Keratinocyte (primary cell): ENCODE results near the gene LRRC7. TPM values are rescaled to one million over a fixed set of nuclear protein-coding genes. Genes with fewer than 3 reads are reported as not detected.

Experiments used
- DNase-seq: peaks from one replicate; pipeline ENCODE4 v3.0.0-alpha.2; 2011; ENCODE audit warnings: low read depth, missing footprints, low spot score
- FAIRE-seq: peaks from 2 replicates; lab custom pipeline; 2011; peaks lifted over from hg19 to GRCh38; lab: Jason Lieb, UNC
- H2AFZ ChIP-seq: 2 replicates; pipeline ENCODE4 v1.6.0; 2012; ENCODE audit warnings: low read length, control low read depth, inconsistent platforms; ENCODE audit not compliant: control insufficient read depth
- H3K27ac ChIP-seq: 2 replicates; pipeline ENCODE4 v1.5.1; 2011; ENCODE audit warnings: low read length; ENCODE audit not compliant: control insufficient read depth, insufficient read depth
- H3K27me3 ChIP-seq: 3 replicates; pipeline ENCODE4 v1.6.0; 2011; ENCODE audit warnings: low read length; ENCODE audit not compliant: control insufficient read depth, insufficient read depth; ENCODE audit errors: extremely low read depth
- H3K36me3 ChIP-seq, 2 experiments: 2 replicates in 1 of 2; 3 replicates in 1 of 2; pipeline ENCODE4 v1.5.1; 2011; ENCODE audit warnings: low read length in 2 of 2, mild to moderate bottlenecking in 1 of 2; ENCODE audit not compliant: control insufficient read depth in 2 of 2, insufficient read depth in 2 of 2; ENCODE audit errors: extremely low read depth in 1 of 2
- H3K4me1 ChIP-seq: 3 replicates; pipeline ENCODE4 v1.5.1; 2011; ENCODE audit warnings: low read length; ENCODE audit not compliant: control insufficient read depth, insufficient read depth; ENCODE audit errors: extremely low read depth
- H3K4me2 ChIP-seq: 3 replicates; pipeline ENCODE4 v1.6.0; 2011; ENCODE audit warnings: low read depth, low read length; ENCODE audit not compliant: control insufficient read depth, insufficient read depth; ENCODE audit errors: extremely low read depth
- H3K4me3 ChIP-seq, 3 experiments: fragments of 200-600 bp in 1 of 3; sonication (generic) in 1 of 3; 2 replicates in 2 of 3; 3 replicates in 1 of 3; pipeline ENCODE4 v1.5.1; 2011 to 2016; ENCODE audit warnings: low read length in 3 of 3, mild to moderate bottlenecking in 3 of 3, control low read depth in 2 of 3, inconsistent platforms in 1 of 3, low read depth in 1 of 3, mixed read lengths in 1 of 3, mixed run types in 1 of 3, moderate library complexity in 1 of 3; ENCODE audit not compliant: control insufficient read depth in 2 of 3, insufficient read depth in 2 of 3; ENCODE audit errors: extremely low read depth in 1 of 3
- H3K79me2 ChIP-seq: 2 replicates; pipeline ENCODE4 v1.6.0; 2012; ENCODE audit warnings: low read length; ENCODE audit not compliant: control insufficient read depth, insufficient read depth
- H3K9ac ChIP-seq: 3 replicates; pipeline ENCODE4 v1.6.0; 2011; ENCODE audit warnings: low read length; ENCODE audit not compliant: control insufficient read depth, insufficient read depth; ENCODE audit errors: extremely low read depth
- H3K9me1 ChIP-seq: 3 replicates; pipeline ENCODE4 v1.6.0; 2011; ENCODE audit warnings: low read length; ENCODE audit not compliant: control insufficient read depth, insufficient read depth; ENCODE audit errors: extremely low read depth
- H3K9me3 ChIP-seq: 2 replicates; pipeline ENCODE4 v1.5.1; 2012; ENCODE audit warnings: low read depth, low read length; ENCODE audit not compliant: control insufficient read depth
- H4K20me1 ChIP-seq: 3 replicates; pipeline ENCODE4 v1.6.0; 2011; ENCODE audit warnings: low read length; ENCODE audit not compliant: control insufficient read depth, insufficient read depth; ENCODE audit errors: extremely low read depth
- CTCF ChIP-seq, 3 experiments: IDR thresholded peaks in 1 of 3; conservative IDR thresholded peaks in 1 of 3; optimal IDR thresholded peaks in 1 of 3; 2 replicates in 2 of 3; 3 replicates in 1 of 3; pipeline versions ENCODE3 to v1.5.1; 2011; ENCODE audit warnings: low read length in 3 of 3, mild to moderate bottlenecking in 3 of 3, moderate library complexity in 2 of 3, control low read depth in 1 of 3, inconsistent platforms in 1 of 3; ENCODE audit not compliant: insufficient read depth in 2 of 3; ENCODE audit errors: extremely low read depth in 1 of 3
- EZH2 ChIP-seq: IDR thresholded peaks from one replicate; pipeline ENCODE4 v1.6.1; 2012; ENCODE audit warnings: inconsistent platforms, mild to moderate bottlenecking, low read length, moderate library complexity
- dilution Hi-C: fragments of 300-500 bp; cut with MboI; formaldehyde crosslinking; loops from one replicate; pipeline ENCODE4 v1.7.0; 2020; ENCODE audit warnings: low sequenced_read_pairs; ENCODE audit not compliant: extremely low pct_ligation_motif_present
- polyA plus RNA-seq, 5 experiments: library from polyadenylated mRNA; depleted of rRNA in 3 of 5; stranded (reverse) in 3 of 5; stranded (forward) in 1 of 5; unstranded in 1 of 5; fragments of >200 nt; gene quantifications; 1 replicate in 1 of 5; 2 replicates in 3 of 5; 3 replicates in 1 of 5; pipeline versions ENCODE4 v1.2.1 to v1.2.3, GENCODE V29; 2011 to 2012; ENCODE audit warnings: missing spikeins in 2 of 5, low read depth in 1 of 5, low replicate concordance in 1 of 5

Gene LRRC7
- polyA plus RNA-seq, 1 donor (not counting 4 experiments of a cell fraction or from before 2014, with no cell fraction given): 0.28 TPM

- dilution Hi-C loops: no loop called here
- Histone ChIP-seq H2AFZ (no peak overlapping the region), H3K9ac (no peak overlapping the region), H3K27me3 (no peaks in the 10 kb centered on the region), H3K36me3 (no peaks in the 10 kb centered on the region), H3K4me3 (no peak overlapping the region), H4K20me1 (no peaks in the 10 kb centered on the region), H3K27ac (no peak overlapping the region), H3K9me3 (no peaks in the 10 kb centered on the region), H3K4me1 (no peaks in the 10 kb centered on the region), H3K4me2 (no peak overlapping the region), H3K9me1 (no peaks in the 10 kb centered on the region), H3K79me2 (no peaks in the 10 kb centered on the region)
- DNase-seq: no peak
- no peak for FAIRE-seq
- TF ChIP-seq EZH2: no peak
- TF ChIP-seq CTCF (optimal IDR thresholded peaks at IDR 0.05 in 1 of 3, IDR thresholded peaks at IDR 0.05 in 1 of 3, conservative IDR thresholded peaks at IDR 0.05 in 1 of 3; ENCODE audit: extremely low read depth in 1 of 3, insufficient read depth in 2 of 3, low read length in 3 of 3): no peak
Observed at GRCh38 chr1:69739251-69739605, 171.5 kb downstream of the LRRC7 start.

DNA sequence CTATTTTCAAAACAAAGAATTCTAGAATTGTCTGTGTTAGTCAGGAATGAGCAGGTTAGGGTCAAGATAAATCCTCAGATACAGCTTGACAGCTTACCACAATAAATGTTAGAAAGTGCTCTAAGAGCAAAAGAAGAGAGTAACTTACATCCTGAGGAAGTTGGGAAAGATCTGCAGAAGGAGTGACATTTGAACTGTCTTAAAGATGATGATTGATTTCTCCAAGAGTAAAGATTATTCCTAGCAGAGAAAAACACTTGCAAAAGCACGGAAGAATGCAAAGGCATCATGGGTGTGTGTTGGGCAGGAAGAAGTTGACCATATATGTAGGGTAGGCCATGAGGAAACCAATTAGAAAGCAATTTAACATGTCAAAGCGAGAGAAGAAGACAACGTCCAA, 175.4 kb downstream of the LRRC7 start:
- TF ChIP-seq EZH2: no peak
- TF ChIP-seq CTCF (optimal IDR thresholded peaks at IDR 0.05 in 1 of 3, IDR thresholded peaks at IDR 0.05 in 1 of 3, conservative IDR thresholded peaks at IDR 0.05 in 1 of 3; ENCODE audit: extremely low read depth in 1 of 3, insufficient read depth in 2 of 3, low read length in 3 of 3): no peak
- no peaks in the 10 kb centered on the region for H3K36me3 ChIP-seq
- H2AFZ ChIP-seq: no peak overlapping the region
- H3K4me2 ChIP-seq: no peak overlapping the region
- no peaks in the 10 kb centered on the region for H3K4me1 ChIP-seq
- DNase-seq (no peak), FAIRE-seq (no peak)
- no peaks in the 10 kb centered on the region for H3K9me3 ChIP-seq
- no peak overlapping the region for H3K27ac ChIP-seq
- no peaks in the 10 kb centered on the region for H4K20me1 ChIP-seq
- H3K9me1 ChIP-seq: no peaks in the 10 kb centered on the region
- dilution Hi-C loops: no loop called here
- H3K79me2 ChIP-seq: no peaks in the 10 kb centered on the region
- no peak overlapping the region for H3K9ac ChIP-seq
- no peak overlapping the region for H3K4me3 ChIP-seq
- no peaks in the 10 kb centered on the region for H3K27me3 ChIP-seq
